Liver (tissue), 9 donors: ENCODE results near the gene DNAJC6. TPM values are rescaled to one million over a fixed set of nuclear protein-coding genes. Genes with fewer than 3 reads are reported as not detected.

ENCODE experiments used
- DNase-seq: peaks from one replicate; pipeline ENCODE4 v3.0.0-alpha.2; 2017; ENCODE audit warnings: low spot score
- H3K27ac ChIP-seq, 2 donors: one replicate each; pipeline ENCODE4 v1.7.0; 2013; ENCODE audit warnings: inconsistent platforms in 2 of 2, low read length in 2 of 2, control low read depth in 1 of 2, low read depth in 1 of 2, mild to moderate bottlenecking in 1 of 2
- H3K27me3 ChIP-seq, 4 donors: one replicate each; pipeline versions ENCODE4 v1.6.1 to v1.7.0; 2013; ENCODE audit warnings: low read length in 3 of 4, inconsistent platforms in 1 of 4, mild to moderate bottlenecking in 1 of 4, moderate library complexity in 1 of 4; ENCODE audit not compliant: control insufficient read depth in 4 of 4, insufficient read depth in 4 of 4
- H3K36me3 ChIP-seq, 4 donors: one replicate each; pipeline versions ENCODE4 v1.6.1 to v1.7.0; 2013; ENCODE audit warnings: low read length in 3 of 4, mild to moderate bottlenecking in 3 of 4, low read depth in 1 of 4, moderate library complexity in 1 of 4; ENCODE audit not compliant: control insufficient read depth in 4 of 4, insufficient read depth in 3 of 4
- H3K4me1 ChIP-seq, 4 donors: one replicate each; pipeline versions ENCODE4 v1.6.1 to v1.7.0; 2013; ENCODE audit warnings: low read length in 3 of 4, mild to moderate bottlenecking in 3 of 4, moderate library complexity in 1 of 4; ENCODE audit not compliant: control insufficient read depth in 4 of 4, insufficient read depth in 4 of 4
- H3K4me3 ChIP-seq, 3 donors: one replicate each; pipeline versions ENCODE4 v1.6.1 to v1.7.0; 2013; ENCODE audit warnings: low read length in 3 of 3, control low read depth in 1 of 3, low read depth in 1 of 3, mild to moderate bottlenecking in 1 of 3
- H3K9ac ChIP-seq, 2 donors: one replicate each; pipeline ENCODE4 v1.7.0; 2013; ENCODE audit warnings: low read length in 2 of 2, mild to moderate bottlenecking in 2 of 2, moderate library complexity in 2 of 2, control low read depth in 1 of 2, low read depth in 1 of 2
- H3K9me3 ChIP-seq, 4 donors: one replicate each; pipeline versions ENCODE4 v1.6.1 to v1.7.0; 2013; ENCODE audit warnings: low read length in 3 of 4; ENCODE audit not compliant: control insufficient read depth in 4 of 4
- EGR1 ChIP-seq, 2 donors: IDR thresholded peaks; 2 replicates each; pipeline ENCODE4 v1.6.1; 2016 to 2018; ENCODE audit warnings: antibody characterized with exemption in 2 of 2, low read depth in 2 of 2
- FOXA1 ChIP-seq: IDR thresholded peaks from 2 replicates; pipeline ENCODE4 v1.6.1; 2016; ENCODE audit warnings: antibody characterized with exemption
- FOXA2 ChIP-seq: IDR thresholded peaks from 2 replicates; pipeline ENCODE4 v1.6.1; 2016; ENCODE audit warnings: antibody characterized with exemption
- GABPA ChIP-seq, 2 donors: IDR thresholded peaks in 1 of 2; conservative IDR thresholded peaks in 1 of 2; 2 replicates each; pipeline ENCODE4 v1.6.1; 2016; ENCODE audit warnings: antibody characterized with exemption in 2 of 2, mild to moderate bottlenecking in 1 of 2, moderate library complexity in 1 of 2
- HNF4A ChIP-seq, 2 donors: conservative IDR thresholded peaks; 2 replicates each; pipeline ENCODE4 v1.6.1; 2016; ENCODE audit warnings: antibody characterized with exemption in 2 of 2, mild to moderate bottlenecking in 2 of 2
- HNF4G ChIP-seq: IDR thresholded peaks from 2 replicates; pipeline ENCODE4 v1.6.1; 2016; ENCODE audit warnings: antibody characterized with exemption
- JUND ChIP-seq, 2 donors: IDR thresholded peaks; 2 replicates each; pipeline ENCODE4 v1.6.1; 2016; ENCODE audit warnings: antibody characterized with exemption in 2 of 2
- MAX ChIP-seq: IDR thresholded peaks from 2 replicates; pipeline ENCODE4 v1.6.1; 2016; ENCODE audit warnings: antibody characterized with exemption
- NR2F2 ChIP-seq: IDR thresholded peaks from 2 replicates; pipeline ENCODE4 v1.6.1; 2016; ENCODE audit warnings: antibody characterized with exemption
- RAD21 ChIP-seq, 2 donors: IDR thresholded peaks; 2 replicates each; pipeline ENCODE4 v1.6.1; 2016; ENCODE audit warnings: antibody characterized with exemption in 2 of 2, mild to moderate bottlenecking in 2 of 2
- RXRA ChIP-seq, 2 donors: IDR thresholded peaks; 2 replicates each; pipeline ENCODE4 v1.6.1; 2017 to 2018; ENCODE audit warnings: antibody characterized with exemption in 2 of 2, mild to moderate bottlenecking in 1 of 2
- SP1 ChIP-seq: IDR thresholded peaks from 2 replicates; pipeline ENCODE4 v1.6.1; 2018; ENCODE audit warnings: antibody characterized with exemption, mild to moderate bottlenecking
- TAF1 ChIP-seq: conservative IDR thresholded peaks from 2 replicates; pipeline ENCODE4 v1.6.1; 2016; ENCODE audit warnings: antibody characterized with exemption, mild to moderate bottlenecking
- YY1 ChIP-seq: IDR thresholded peaks from 2 replicates; pipeline ENCODE4 v1.6.1; 2016; ENCODE audit warnings: antibody characterized with exemption, mild to moderate bottlenecking
- ZBTB33 ChIP-seq: IDR thresholded peaks from 2 replicates; pipeline ENCODE4 v1.6.1; 2016; ENCODE audit warnings: antibody characterized with exemption
- WGBS: extraction: QIAGEN DNeasy Blood & Tissue Kit; methylation state at CpG from one replicate; pipeline ENCODE4 v1.1.7; 2013; 5-methylcytosine and 5-hydroxymethylcytosine counted together
- polyA plus RNA-seq, 2 donors: library from polyadenylated mRNA; stranded (reverse) in 1 of 2; unstranded in 1 of 2; fragments of 200-250 nt in 1 of 2; fragments of >200 nt in 1 of 2; fragmentation: Nextera tagmentation in 1 of 2; extraction: Ambion mirVana in 1 of 2; gene quantifications; one replicate each; pipeline versions ENCODE4 v1.2.1 to v1.2.3, GENCODE V29; 2013 to 2015
- total RNA-seq, 2 donors: library from RNA; depleted of rRNA; stranded (reverse); fragments of >200 nt; gene quantifications; one replicate each; pipeline ENCODE4 v1.2.3, GENCODE V29; 2014
- TF ChIP-seq, protein P1 (sequence below): IDR thresholded peaks from 2 replicates; pipeline ENCODE4 v1.6.1; 2016; ENCODE audit warnings: antibody characterized with exemption
- TF ChIP-seq, protein P2 (sequence below): fragments of 150-350 bp; IDR thresholded peaks from 2 replicates; pipeline ENCODE4 v1.5.1; 2017; ENCODE audit warnings: improper control_type of control experiment, low read depth, low read length; ENCODE audit not compliant: missing input control
- TF ChIP-seq, protein P3 (sequence below): IDR thresholded peaks from 2 replicates; pipeline ENCODE4 v1.6.1; 2016; ENCODE audit warnings: antibody characterized with exemption, mild to moderate bottlenecking
- donor health status: healthy.
- donor health status: healthy.
- donor health status: healthy.
- donor health status: healthy.
- donor health status: healthy.

DNAJC6 gene
- total and polyA plus RNA-seq, 4 donors, result 0.15 to 35.0 (median 0.30) TPM

DNA sequence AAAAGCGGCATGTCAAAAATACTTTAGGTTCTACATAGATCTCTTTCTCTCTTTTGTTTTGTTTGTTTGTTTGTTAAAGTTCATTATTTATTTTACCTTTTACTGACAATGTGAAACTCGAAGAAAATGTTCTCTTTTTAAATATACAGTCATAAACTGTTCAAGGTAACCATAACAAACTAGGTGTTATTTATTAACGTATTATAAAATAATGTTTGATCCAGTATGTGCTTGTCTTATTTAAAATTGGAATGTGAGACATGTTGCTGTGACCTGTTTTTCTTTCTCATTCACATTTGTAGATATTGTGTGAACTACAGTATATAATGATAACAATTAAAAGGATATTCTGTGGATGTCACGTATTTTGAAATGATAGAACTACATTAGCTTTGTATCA is 105.2 kb downstream of the DNAJC6 start (continued):
- TF ChIP-seq RXRA (IDR thresholded peaks at IDR 0.05) (no peak), HNF4A (conservative IDR thresholded peaks at IDR 0.05) (no peak), GABPA (IDR thresholded peaks at IDR 0.05 in 1 of 2, conservative IDR thresholded peaks at IDR 0.05 in 1 of 2) (no peak), FOXA1 (no peak)

GRCh38 chr1:65416767-65417166 is 107.4 kb downstream of the DNAJC6 start:
- no peak for DNase-seq
- Histone ChIP-seq H3K4me3 (no peak overlapping the region), H3K9me3 (no peaks in the 10 kb centered on the region), H3K9ac (no peak overlapping the region), H3K36me3 (no peaks in the 10 kb centered on the region), H3K4me1 (peaks cover 0 to 10% (median 4%) of the 10 kb centered on the region in 4 donors), H3K27ac (no peak overlapping the region), H3K27me3 (no peaks in the 10 kb centered on the region)
- WGBS, result 94% methylated on average over 1 of the region's 1 CpG
- TF ChIP-seq FOXA2 (no peak), YY1 (no peak), EGR1 (IDR thresholded peaks at IDR 0.05; ENCODE audit: low read depth in 2 of 2) (no peak), HNF4A (conservative IDR thresholded peaks at IDR 0.05) (no peak), RAD21 (IDR thresholded peaks at IDR 0.05) (no peak), MAX (no peak), GABPA (IDR thresholded peaks at IDR 0.05 in 1 of 2, conservative IDR thresholded peaks at IDR 0.05 in 1 of 2) (no peak), SP1 (no peak), NR2F2 (no peak), FOXA1 (no peak), TAF1 (no peak), RXRA (IDR thresholded peaks at IDR 0.05) (no peak)
- TF ChIP-seq, protein P1, sequence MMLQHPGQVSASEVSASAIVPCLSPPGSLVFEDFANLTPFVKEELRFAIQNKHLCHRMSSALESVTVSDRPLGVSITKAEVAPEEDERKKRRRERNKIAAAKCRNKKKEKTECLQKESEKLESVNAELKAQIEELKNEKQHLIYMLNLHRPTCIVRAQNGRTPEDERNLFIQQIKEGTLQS, result no peak
- TF ChIP-seq, protein P2, sequence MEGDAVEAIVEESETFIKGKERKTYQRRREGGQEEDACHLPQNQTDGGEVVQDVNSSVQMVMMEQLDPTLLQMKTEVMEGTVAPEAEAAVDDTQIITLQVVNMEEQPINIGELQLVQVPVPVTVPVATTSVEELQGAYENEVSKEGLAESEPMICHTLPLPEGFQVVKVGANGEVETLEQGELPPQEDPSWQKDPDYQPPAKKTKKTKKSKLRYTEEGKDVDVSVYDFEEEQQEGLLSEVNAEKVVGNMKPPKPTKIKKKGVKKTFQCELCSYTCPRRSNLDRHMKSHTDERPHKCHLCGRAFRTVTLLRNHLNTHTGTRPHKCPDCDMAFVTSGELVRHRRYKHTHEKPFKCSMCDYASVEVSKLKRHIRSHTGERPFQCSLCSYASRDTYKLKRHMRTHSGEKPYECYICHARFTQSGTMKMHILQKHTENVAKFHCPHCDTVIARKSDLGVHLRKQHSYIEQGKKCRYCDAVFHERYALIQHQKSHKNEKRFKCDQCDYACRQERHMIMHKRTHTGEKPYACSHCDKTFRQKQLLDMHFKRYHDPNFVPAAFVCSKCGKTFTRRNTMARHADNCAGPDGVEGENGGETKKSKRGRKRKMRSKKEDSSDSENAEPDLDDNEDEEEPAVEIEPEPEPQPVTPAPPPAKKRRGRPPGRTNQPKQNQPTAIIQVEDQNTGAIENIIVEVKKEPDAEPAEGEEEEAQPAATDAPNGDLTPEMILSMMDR, result no peak

DNA sequence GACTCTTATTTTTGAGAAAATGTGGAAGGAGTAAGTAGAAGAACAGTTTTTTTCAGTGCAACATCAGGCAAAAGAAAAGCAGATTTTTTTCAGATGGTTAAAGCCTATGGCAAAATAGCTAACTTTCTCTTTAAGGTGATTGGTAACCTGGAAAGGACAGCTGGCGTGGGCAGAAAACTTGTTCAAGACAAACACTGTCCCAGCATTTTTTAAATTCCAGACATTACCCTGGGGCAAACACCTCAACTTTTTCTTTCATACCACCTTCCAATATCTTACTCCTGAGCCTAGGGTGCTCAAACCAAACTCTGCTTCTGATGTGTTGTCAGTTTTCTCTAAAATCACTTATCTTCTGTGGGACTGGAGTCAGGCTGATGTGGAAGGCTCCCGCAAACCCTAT is 108.4 kb downstream of the DNAJC6 start:
- Histone ChIP-seq H3K4me3 (no peak overlapping the region), H3K9ac (no peak overlapping the region), H3K36me3 (no peaks in the 10 kb centered on the region), H3K27me3 (no peaks in the 10 kb centered on the region), H3K9me3 (no peaks in the 10 kb centered on the region), H3K4me1 (peaks cover 0 to 19% (median 12%) of the 10 kb centered on the region in 4 donors), H3K27ac (no peak overlapping the region)
- DNase-seq, result no peak
- WGBS, result 86% methylated on average over 2 of the region's 2 CpGs
- TF ChIP-seq ZBTB33 (no peak), NR2F2 (no peak), HNF4A (conservative IDR thresholded peaks at IDR 0.05) (no peak), TAF1 (no peak), RXRA (IDR thresholded peaks at IDR 0.05) (no peak), FOXA2 (no peak), FOXA1 (no peak), GABPA (IDR thresholded peaks at IDR 0.05 in 1 of 2, conservative IDR thresholded peaks at IDR 0.05 in 1 of 2) (no peak), SP1 (no peak), RAD21 (IDR thresholded peaks at IDR 0.05) (no peak), EGR1 (IDR thresholded peaks at IDR 0.05; ENCODE audit: low read depth in 2 of 2) (no peak), YY1 (no peak), MAX (no peak), JUND (IDR thresholded peaks at IDR 0.05) (no peak), HNF4G (no peak)
- TF ChIP-seq, protein P1, result no peak
- TF ChIP-seq, protein P3, sequence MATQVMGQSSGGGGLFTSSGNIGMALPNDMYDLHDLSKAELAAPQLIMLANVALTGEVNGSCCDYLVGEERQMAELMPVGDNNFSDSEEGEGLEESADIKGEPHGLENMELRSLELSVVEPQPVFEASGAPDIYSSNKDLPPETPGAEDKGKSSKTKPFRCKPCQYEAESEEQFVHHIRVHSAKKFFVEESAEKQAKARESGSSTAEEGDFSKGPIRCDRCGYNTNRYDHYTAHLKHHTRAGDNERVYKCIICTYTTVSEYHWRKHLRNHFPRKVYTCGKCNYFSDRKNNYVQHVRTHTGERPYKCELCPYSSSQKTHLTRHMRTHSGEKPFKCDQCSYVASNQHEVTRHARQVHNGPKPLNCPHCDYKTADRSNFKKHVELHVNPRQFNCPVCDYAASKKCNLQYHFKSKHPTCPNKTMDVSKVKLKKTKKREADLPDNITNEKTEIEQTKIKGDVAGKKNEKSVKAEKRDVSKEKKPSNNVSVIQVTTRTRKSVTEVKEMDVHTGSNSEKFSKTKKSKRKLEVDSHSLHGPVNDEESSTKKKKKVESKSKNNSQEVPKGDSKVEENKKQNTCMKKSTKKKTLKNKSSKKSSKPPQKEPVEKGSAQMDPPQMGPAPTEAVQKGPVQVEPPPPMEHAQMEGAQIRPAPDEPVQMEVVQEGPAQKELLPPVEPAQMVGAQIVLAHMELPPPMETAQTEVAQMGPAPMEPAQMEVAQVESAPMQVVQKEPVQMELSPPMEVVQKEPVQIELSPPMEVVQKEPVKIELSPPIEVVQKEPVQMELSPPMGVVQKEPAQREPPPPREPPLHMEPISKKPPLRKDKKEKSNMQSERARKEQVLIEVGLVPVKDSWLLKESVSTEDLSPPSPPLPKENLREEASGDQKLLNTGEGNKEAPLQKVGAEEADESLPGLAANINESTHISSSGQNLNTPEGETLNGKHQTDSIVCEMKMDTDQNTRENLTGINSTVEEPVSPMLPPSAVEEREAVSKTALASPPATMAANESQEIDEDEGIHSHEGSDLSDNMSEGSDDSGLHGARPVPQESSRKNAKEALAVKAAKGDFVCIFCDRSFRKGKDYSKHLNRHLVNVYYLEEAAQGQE, result no peak
- TF ChIP-seq, protein P2, result no peak
